DMS114 treated with DMSO at 0.1 percent for 48 hours (cell line): ENCODE measurements around the gene ELMOD1.
"Not testable (repeated sequence)": the region's sequence is repeated elsewhere in the genome, so short reads cannot be mapped to it uniquely, and the experiment has no call there.

ENCODE experiments used
- DNase-seq: peaks from one replicate; lab custom pipeline; 2025; ENCODE audit not compliant: unreplicated experiment; lab: John Stamatoyannopoulos, UW

The ELMOD1 gene

GRCh38 chr11:107590460-107591377, at the start of gene ELMOD1:
TSS of gene ELMOD1 (plus strand) at chr11:107591147. CDS start at chr11:107618190, 27,043 bp downstream.
- DNase-seq = no peak

- no peak for DNase-seq
These were observed 45.8 kb upstream of the ELMOD1 start for GRCh38 chr11:107545101-107545514.

GRCh38 chr11:107547961-107548360, 43.0 kb upstream of the ELMOD1 start:
- no peak for DNase-seq

- DNase-seq = peak; percentile 1
These were observed 41.5 kb upstream of the ELMOD1 start for GRCh38 chr11:107549253-107549953.

- no peak for DNase-seq
These were observed 41.0 kb upstream of the ELMOD1 start for GRCh38 chr11:107549954-107550285.

- no peak for DNase-seq
These were observed 40.6 kb upstream of the ELMOD1 start for GRCh38 chr11:107550304-107550703.

GRCh38 chr11:107561688-107562087, 29.3 kb upstream of the ELMOD1 start:
- no peak for DNase-seq

- DNase-seq = no peak
These were observed 28.2 kb upstream of the ELMOD1 start for GRCh38 chr11:107562647-107563208.

GRCh38 chr11:107563702-107564101, 27.2 kb upstream of the ELMOD1 start:
- peak; percentile 4 for DNase-seq

GRCh38 chr11:107564877-107565218, 26.1 kb upstream of the ELMOD1 start:
- no peak for DNase-seq

GRCh38 chr11:107565219-107565937, 25.6 kb upstream of the ELMOD1 start, which contains the start of gene ALKBH8:
TSS of gene ALKBH8 (minus strand) at chr11:107565735. CDS start at chr11:107560893, 4,842 bp downstream.
- peak; percentile 62 for DNase-seq

GRCh38 chr11:107565955-107566501, 24.9 kb upstream of the ELMOD1 start:
- not testable (repeated sequence) for DNase-seq

- no peak for DNase-seq
These were observed 24.4 kb upstream of the ELMOD1 start for GRCh38 chr11:107566569-107566968.

GRCh38 chr11:107567739-107568335, 23.1 kb upstream of the ELMOD1 start:
- DNase-seq = no peak

GRCh38 chr11:107570015-107570414, 20.9 kb upstream of the ELMOD1 start:
- no peak for DNase-seq

- DNase-seq = no peak
These were observed 17.5 kb upstream of the ELMOD1 start for GRCh38 chr11:107573438-107573837.

- peak; percentile 2 for DNase-seq
These were observed 14.2 kb upstream of the ELMOD1 start for GRCh38 chr11:107576497-107577345.

GRCh38 chr11:107577346-107577711, 13.6 kb upstream of the ELMOD1 start:
- DNase-seq = no peak

- not testable (repeated sequence) for DNase-seq
These were observed 11.8 kb upstream of the ELMOD1 start for GRCh38 chr11:107579169-107579568.

- no peak for DNase-seq
These were observed 9.8 kb upstream of the ELMOD1 start for GRCh38 chr11:107581147-107581546.
